Activated CD8-positive, alpha-beta T cell treated with anti-CD3 and anti-CD28 coated beads for 36 hours (primary cell): ENCODE results near the gene METTL6. TPM values are rescaled to one million over a fixed set of nuclear protein-coding genes. Genes with fewer than 3 reads are reported as not detected.

Source experiments
- ATAC-seq: fragments of 200-7000 bp; cut with Tn5 transposase; one replicate; pipeline ENCODE4 v1.10.0; 2021; ENCODE audit warnings: mild to moderate bottlenecking, moderate library complexity
- CTCF ChIA-PET: fragments of 350-600 bp; sonication (Branson Sonifier 250); formaldehyde crosslinking; loops from one replicate; lab custom pipeline; 2021; ENCODE audit warnings: antibody characterized with exemption; lab: Charles Lee
- POLR2A ChIA-PET: fragments of 350-600 bp; sonication (Branson Sonifier 250); formaldehyde crosslinking; loops from one replicate; lab custom pipeline; 2021; ENCODE audit warnings: antibody characterized with exemption; lab: Charles Lee
- DNase-seq: peaks from one replicate; pipeline ENCODE4 v3.0.0-alpha.2; 2020
- H3K27ac Mint-ChIP-seq: one replicate; pipeline ENCODE4 v1.8.0; 2021; ENCODE audit warnings: mild to moderate bottlenecking, mixed read lengths
- H3K27me3 Mint-ChIP-seq: one replicate; pipeline ENCODE4 v1.8.0; 2021; ENCODE audit warnings: mixed read lengths
- H3K36me3 Mint-ChIP-seq: one replicate; pipeline ENCODE4 v1.8.0; 2021; ENCODE audit warnings: low read depth, mixed read lengths
- H3K4me1 Mint-ChIP-seq: one replicate; pipeline ENCODE4 v1.8.0; 2021; ENCODE audit warnings: low read depth, mixed read lengths
- H3K4me3 Mint-ChIP-seq: one replicate; pipeline ENCODE4 v1.8.0; 2021; ENCODE audit warnings: mild to moderate bottlenecking, moderate library complexity, mixed read lengths
- H3K9me3 Mint-ChIP-seq: one replicate; pipeline ENCODE4 v1.8.0; 2021; ENCODE audit warnings: mixed read lengths
- CTCF ChIP-seq: fragments of 200-600 bp; IDR thresholded peaks from one replicate; pipeline ENCODE4 v1.8.0; 2022; ENCODE audit warnings: antibody characterized with exemption, mild to moderate bottlenecking
- intact Hi-C: fragments of 100-400 bp; cut with micrococcal nuclease; formaldehyde crosslinking; loops from one replicate; pipeline ENCODE4 v1.10.0; 2022
- total RNA-seq, 2 experiments: library from RNA; stranded (reverse); gene quantifications; one replicate each; pipeline ENCODE4 v1.2.3, GENCODE V29; 2021

The METTL6 gene
- total RNA-seq, 2 experiments from 2014 or later: 17.5 to 19.2 TPM

GRCh38 chr3:15384510-15385237 lies 42.7 kb downstream of the METTL6 start:
- ATAC-seq: no peak
- no peak for TF ChIP-seq CTCF
- peaks cover 8% of the 10 kb centered on the region for H3K9me3 Mint-ChIP-seq
- H3K27ac Mint-ChIP-seq: no peak overlapping the region
- peaks cover 3% of the 10 kb centered on the region for H3K4me1 Mint-ChIP-seq
- intact Hi-C loops: no loop called here
- H3K4me3 Mint-ChIP-seq: no peak overlapping the region
- no peaks in the 10 kb centered on the region for H3K36me3 Mint-ChIP-seq
- no peaks in the 10 kb centered on the region for H3K27me3 Mint-ChIP-seq
- POLR2A ChIA-PET: no interaction called here
- CTCF ChIA-PET: interaction anchor here (0.9 to 6.3 kb wide), 8 partner anchors 13 to 184 kb away, joined by 3 to 36 read pairs (median 3); partner anchors contain the start of gene SH3BP5
- no peak for DNase-seq

GRCh38 chr3:15382405-15382923 lies 44.9 kb downstream of the METTL6 start:
- ChIA-PET CTCF (interaction anchor here (1.1 to 7.3 kb wide), 2 partner anchors 116 to 274 kb away, joined by 4 to 128 read pairs; no protein-coding TSS in a partner anchor), POLR2A (interaction anchor here (0.6 kb wide), 2 partner anchors 54 to 126 kb away, joined by 3 to 4 read pairs; no protein-coding TSS in a partner anchor)
- no peaks in the 10 kb centered on the region for H3K36me3 Mint-ChIP-seq
- TF ChIP-seq CTCF: no peak
- ATAC-seq (no peak), DNase-seq (no peak)
- peaks cover 9% of the 10 kb centered on the region for H3K4me1 Mint-ChIP-seq
- H3K27ac Mint-ChIP-seq: no peak overlapping the region
- H3K27me3 Mint-ChIP-seq: no peaks in the 10 kb centered on the region
- peaks cover 8% of the 10 kb centered on the region for H3K9me3 Mint-ChIP-seq
- H3K4me3 Mint-ChIP-seq: no peak overlapping the region
- intact Hi-C loops: no loop called here

- POLR2A ChIA-PET: interaction anchor here (0.6 kb wide), 1 partner anchor 52 kb away, joined by 4 read pairs; no protein-coding TSS in a partner anchor
- no peak overlapping the region for H3K4me3 Mint-ChIP-seq
- peaks cover 9% of the 10 kb centered on the region for H3K4me1 Mint-ChIP-seq
Observed at GRCh38 chr3:15380980-15381890, 46.1 kb downstream of the METTL6 start.

More at GRCh38 chr3:15380980-15381890, 46.1 kb downstream of the METTL6 start:
- Mint-ChIP-seq H3K9me3 (peaks cover 5% of the 10 kb centered on the region), H3K27ac (no peak overlapping the region), H3K36me3 (no peaks in the 10 kb centered on the region), H3K27me3 (no peaks in the 10 kb centered on the region)
- ATAC-seq (no peak), DNase-seq (no peak)
- CTCF ChIA-PET: interaction anchor here (1.0 to 7.3 kb wide), 4 partner anchors 48 to 121 kb away, joined by 3 to 128 read pairs (median 5); partner anchors contain the start of gene SH3BP5
- no peak for TF ChIP-seq CTCF
- intact Hi-C loops: no loop called here
